T-cell (primary cell): ENCODE data around the gene ZNF664. TPM values are rescaled to one million over a fixed set of nuclear protein-coding genes. Genes with fewer than 3 reads are reported as not detected.

ENCODE experiments used
- ATAC-seq, 4 experiments: fragments of 200-7000 bp in 3 of 4; fragments of 150-1000 bp in 1 of 4; cut with Tn5 transposase; replicated peaks in 1 of 4; 1 replicate in 3 of 4; 2 replicates in 1 of 4; pipeline ENCODE4 v1.10.0; 2021; ENCODE audit warnings: moderate library complexity in 3 of 4, mild to moderate bottlenecking in 2 of 4, moderate number of reproducible peaks in 1 of 4
- CTCF ChIA-PET, 2 donors: fragments of 300-600 bp; sonication (Branson Sonifier 250); formaldehyde crosslinking; loops; one replicate each; lab custom pipeline; 2022; ENCODE audit warnings: antibody characterized with exemption in 2 of 2; lab: Charles Lee
- POLR2A ChIA-PET, 2 donors: fragments of 300-600 bp; sonication (Branson Sonifier 250); formaldehyde crosslinking; loops; one replicate each; lab custom pipeline; 2022; ENCODE audit warnings: antibody characterized with exemption in 2 of 2; lab: Charles Lee
- DNase-seq, 35 experiments: peaks; one replicate each; pipeline versions ENCODE4 v3.0.0 to v3.0.0-alpha.2; 2013 to 2023
- H3K27ac ChIP-seq: one replicate; pipeline ENCODE4 v1.5.1; 2013; ENCODE audit warnings: low read length
- H3K27me3 ChIP-seq, 2 experiments: replicated peaks in 1 of 2; 1 replicate in 1 of 2; 2 replicates in 1 of 2; pipeline versions ENCODE4 v1.6.1 to v1.7.0; 2013; ENCODE audit warnings: low read length in 1 of 2, mixed read lengths in 1 of 2; ENCODE audit not compliant: control insufficient read depth in 2 of 2, insufficient read depth in 2 of 2; ENCODE audit errors: extremely low read depth in 1 of 2
- H3K36me3 ChIP-seq, 2 donors: 1 replicate in 1 of 2; 2 replicates in 1 of 2; pipeline versions ENCODE4 v1.6.1 to v1.7.0; 2013; ENCODE audit warnings: low read length in 1 of 2; ENCODE audit not compliant: control insufficient read depth in 2 of 2, insufficient read depth in 1 of 2; ENCODE audit errors: extremely low read depth in 1 of 2
- H3K4me1 ChIP-seq, 2 experiments: 1 replicate in 1 of 2; 2 replicates in 1 of 2; pipeline versions ENCODE4 v1.6.1 to v1.7.0; 2013; ENCODE audit warnings: low read length in 2 of 2, mixed read lengths in 1 of 2; ENCODE audit not compliant: insufficient read depth in 2 of 2, control insufficient read depth in 1 of 2; ENCODE audit errors: extremely low read depth in 1 of 2
- H3K4me3 ChIP-seq, 2 donors: 1 replicate in 1 of 2; 2 replicates in 1 of 2; pipeline versions ENCODE4 v1.5.1 to v1.7.0; 2013; ENCODE audit warnings: mild to moderate bottlenecking in 2 of 2, low read length in 1 of 2, moderate library complexity in 1 of 2; ENCODE audit not compliant: control insufficient read depth in 1 of 2; ENCODE audit errors: extremely low read depth in 1 of 2
- H3K9me3 ChIP-seq: 2 replicates; pipeline ENCODE4 v1.7.0; 2013
- H3K27ac Mint-ChIP-seq, 2 donors: one replicate each; pipeline ENCODE4 v1.8.0; 2020 to 2021; ENCODE audit warnings: mild to moderate bottlenecking in 2 of 2, mixed read lengths in 2 of 2
- H3K27me3 Mint-ChIP-seq, 2 donors: one replicate each; pipeline ENCODE4 v1.8.0; 2021 to 2022; ENCODE audit warnings: mixed read lengths in 2 of 2
- H3K36me3 Mint-ChIP-seq: one replicate; pipeline ENCODE4 v1.8.0; 2021; ENCODE audit warnings: mixed read lengths
- H3K4me1 Mint-ChIP-seq, 3 donors: one replicate each; pipeline ENCODE4 v1.8.0; 2020 to 2022; ENCODE audit warnings: mixed read lengths in 3 of 3, mild to moderate bottlenecking in 1 of 3
- H3K4me3 Mint-ChIP-seq, 3 donors: one replicate each; pipeline ENCODE4 v1.8.0; 2020 to 2022; ENCODE audit warnings: mild to moderate bottlenecking in 3 of 3, mixed read lengths in 3 of 3, moderate library complexity in 3 of 3
- H3K9me3 Mint-ChIP-seq, 3 donors: one replicate each; pipeline ENCODE4 v1.8.0; 2020 to 2022; ENCODE audit warnings: mixed read lengths in 3 of 3
- WGBS: methylation state at CpG from one replicate; pipeline ENCODE4 v1.1.5; 2013; ENCODE audit warnings: missing lambda C conversion rate; ENCODE audit not compliant: insufficient coverage; 5-methylcytosine and 5-hydroxymethylcytosine counted together
- total RNA-seq, 35 experiments: library from RNA in 6 of 35; stranded (reverse) in 6 of 35; fragments of 120-200 nt in 1 of 35; gene quantifications; one replicate each; pipeline versions ENCODE4 v1.2.1 to v1.2.4 and lab custom pipeline; 2013 to 2026

Gene ZNF664
- total RNA-seq, 5 donors from 2014 or later (not counting 1 experiment from before 2014, with no cell fraction given) = 30.6 to 58.2 (median 56.1) TPM

DNA sequence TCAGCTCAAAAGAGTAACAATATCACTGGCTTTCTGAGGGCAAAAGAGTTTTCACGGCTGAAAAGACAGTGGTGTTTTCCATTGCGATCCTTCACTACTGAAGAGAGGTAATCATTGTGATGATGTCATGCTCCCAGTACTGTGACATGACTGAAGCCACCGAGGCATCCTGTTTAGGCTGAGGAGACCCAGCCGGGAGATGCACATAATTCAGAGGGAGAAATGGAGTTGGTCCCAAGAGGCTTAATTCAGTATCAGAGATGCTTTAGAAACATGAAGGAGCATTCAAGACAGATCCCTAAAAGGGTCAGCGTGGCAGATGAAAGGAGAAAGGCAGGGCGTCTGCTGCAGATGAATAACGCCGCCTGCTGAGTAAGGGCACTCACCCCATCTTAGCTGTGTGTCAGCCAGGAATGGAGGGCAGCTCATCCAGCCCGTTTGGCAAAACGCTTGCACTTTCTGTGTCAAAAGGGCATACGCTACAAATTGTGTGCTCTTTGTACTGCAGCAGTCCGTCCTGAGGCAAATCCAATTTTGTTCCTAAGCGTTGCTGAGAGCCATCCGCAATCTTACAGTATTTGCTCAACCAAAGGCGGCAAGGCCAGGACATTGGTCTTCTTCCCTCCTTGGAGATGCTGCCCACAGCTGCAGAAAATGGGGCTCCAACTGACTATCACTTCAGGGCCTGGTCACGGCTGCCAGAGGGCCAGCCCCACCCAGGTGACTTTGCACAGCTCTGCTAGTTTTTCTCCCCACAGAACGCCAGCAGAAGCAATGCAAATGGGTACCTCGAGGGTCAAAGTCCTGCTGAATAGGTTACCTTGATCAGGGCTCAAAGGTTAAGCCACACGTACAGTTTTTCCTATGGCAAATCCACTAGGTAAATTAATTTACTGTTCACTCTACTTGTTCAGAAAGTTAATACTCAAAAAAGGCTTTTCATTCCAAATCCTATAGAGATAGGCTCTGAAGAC, 23.9 kb upstream of the ZNF664 start:
- POLR2A ChIA-PET = no interaction called here
- no peak for DNase-seq
- ATAC-seq = no peak
- peaks cover 20% of the 10 kb centered on the region for H3K36me3 Mint-ChIP-seq
- Histone ChIP-seq H3K9me3 (no peaks in the 10 kb centered on the region), H3K36me3 (peaks cover 5 to 25% of the 10 kb centered on the region in 2 donors), H3K27ac (no peak overlapping the region), H3K27me3 (no peaks in the 10 kb centered on the region), H3K4me3 (no peak overlapping the region), H3K4me1 (no peaks in the 10 kb centered on the region)
- no peak overlapping the region for H3K4me3 Mint-ChIP-seq
- H3K9me3 Mint-ChIP-seq = no peaks in the 10 kb centered on the region
- H3K4me1 Mint-ChIP-seq = peaks cover 3 to 8% (median 5%) of the 10 kb centered on the region in 3 donors
- WGBS = 88% methylated on average over 18 of the region's 19 CpGs
- no peaks in the 10 kb centered on the region for H3K27me3 Mint-ChIP-seq
- no peak overlapping the region for H3K27ac Mint-ChIP-seq
- CTCF ChIA-PET = no interaction called here

GRCh38 chr12:123949770-123950165, 23.2 kb upstream of the ZNF664 start:
- H3K27ac Mint-ChIP-seq = no peak overlapping the region
- Histone ChIP-seq H3K27ac (no peak overlapping the region), H3K36me3 (peaks cover 0 to 18% of the 10 kb centered on the region in 2 donors), H3K4me1 (no peaks in the 10 kb centered on the region), H3K27me3 (no peaks in the 10 kb centered on the region), H3K9me3 (no peaks in the 10 kb centered on the region), H3K4me3 (no peak overlapping the region)
- H3K4me1 Mint-ChIP-seq = peaks cover 0 to 8% (median 5%) of the 10 kb centered on the region in 3 donors
- ChIA-PET CTCF (no interaction called here), POLR2A (no interaction called here)
- H3K36me3 Mint-ChIP-seq = peaks cover 15% of the 10 kb centered on the region
- no peaks in the 10 kb centered on the region for H3K9me3 Mint-ChIP-seq
- DNase-seq (no peak), ATAC-seq (no peak)
- WGBS = 98% methylated on average over 13 of the region's 15 CpGs
- H3K27me3 Mint-ChIP-seq = no peaks in the 10 kb centered on the region
- no peak overlapping the region for H3K4me3 Mint-ChIP-seq

DNA sequence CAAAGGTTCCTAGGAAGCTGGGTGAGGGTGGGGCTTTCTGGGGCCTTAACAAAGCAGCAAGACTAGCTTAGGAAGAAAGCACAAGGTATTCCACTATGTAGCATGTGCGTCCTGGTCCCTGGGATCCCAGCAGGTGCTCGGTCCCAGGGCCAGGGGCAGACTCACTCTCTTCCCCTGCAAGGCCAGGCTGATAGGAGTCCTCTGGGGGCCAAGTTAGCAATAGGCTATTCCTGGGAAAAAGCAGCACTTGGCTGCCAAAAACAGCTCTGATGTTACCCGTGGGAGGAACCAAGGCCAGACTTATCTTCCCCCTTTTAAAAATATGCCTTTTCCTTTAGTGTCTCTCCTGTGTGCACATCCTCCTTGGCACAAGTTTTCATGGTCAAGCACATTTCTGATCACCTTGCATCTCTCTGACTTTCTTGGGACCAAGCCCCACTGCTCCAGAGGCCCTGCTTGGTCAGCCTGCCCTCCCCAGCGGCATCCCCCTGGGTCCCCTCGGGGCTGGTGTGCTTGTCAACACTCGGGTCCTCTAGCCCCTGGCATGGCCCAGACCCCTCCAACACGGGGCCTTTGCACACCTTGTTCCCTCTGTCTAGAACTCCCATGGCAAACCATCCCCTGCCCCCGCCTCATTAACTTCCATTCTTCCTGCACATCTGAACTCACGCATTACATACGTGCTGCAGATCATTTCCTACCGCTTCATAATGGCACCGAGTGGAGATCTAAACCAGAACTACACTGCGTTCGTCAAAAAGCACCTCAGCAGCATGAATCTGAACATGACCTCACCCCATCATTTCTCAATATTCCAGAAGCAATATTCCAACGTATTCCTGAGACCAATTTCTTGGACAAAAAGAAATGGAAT, 22.3 kb upstream of the ZNF664 start:
- Mint-ChIP-seq H3K27ac (no peak overlapping the region), H3K4me3 (no peak overlapping the region), H3K36me3 (peaks cover 14% of the 10 kb centered on the region), H3K27me3 (no peaks in the 10 kb centered on the region), H3K9me3 (no peaks in the 10 kb centered on the region), H3K4me1 (peaks cover 0 to 8% (median 5%) of the 10 kb centered on the region in 3 donors)
- H3K9me3 ChIP-seq = no peaks in the 10 kb centered on the region
- H3K4me1 ChIP-seq = no peaks in the 10 kb centered on the region
- CTCF ChIA-PET = no interaction called here
- POLR2A ChIA-PET = interaction anchor here in 1 of 2 donors (0.6 kb wide), 1 partner anchor 26 kb away, joined by 3 read pairs; no protein-coding TSS in a partner anchor
- H3K27me3 ChIP-seq = no peaks in the 10 kb centered on the region
- H3K4me3 ChIP-seq = no peak overlapping the region
- no peak for DNase-seq
- peaks cover 0 to 10% of the 10 kb centered on the region in 2 donors for H3K36me3 ChIP-seq
- no peak for ATAC-seq
- WGBS = 91% methylated on average over 13 of the region's 15 CpGs
- no peak overlapping the region for H3K27ac ChIP-seq

GRCh38 chr12:123951467-123951866, 21.5 kb upstream of the ZNF664 start:
- POLR2A ChIA-PET = interaction anchor here in 1 of 2 donors (0.6 kb wide), 1 partner anchor 26 kb away, joined by 3 read pairs; no protein-coding TSS in a partner anchor

GRCh38 chr12:123952037-123952436, 21.0 kb upstream of the ZNF664 start:
- no peaks in the 10 kb centered on the region for H3K9me3 Mint-ChIP-seq
- POLR2A ChIA-PET = no interaction called here
- CTCF ChIA-PET = no interaction called here

More at GRCh38 chr12:123951467-123951866, 21.5 kb upstream of the ZNF664 start:
- H3K4me3 Mint-ChIP-seq = no peak overlapping the region
- CTCF ChIA-PET = no interaction called here
- no peak overlapping the region for H3K27ac Mint-ChIP-seq
- H3K4me1 ChIP-seq = no peaks in the 10 kb centered on the region
- 90% methylated on average over 2 of the region's 4 CpGs for WGBS
- H3K9me3 Mint-ChIP-seq = no peaks in the 10 kb centered on the region
- H3K4me1 Mint-ChIP-seq = peaks cover 0 to 8% (median 0%) of the 10 kb centered on the region in 3 donors
- peaks cover 8% of the 10 kb centered on the region for H3K36me3 Mint-ChIP-seq
- DNase-seq = no peak
- H3K27ac ChIP-seq = no peak overlapping the region
- no peak overlapping the region for H3K4me3 ChIP-seq
- peaks cover 0 to 9% of the 10 kb centered on the region in 2 donors for H3K36me3 ChIP-seq
- H3K9me3 ChIP-seq = no peaks in the 10 kb centered on the region
- no peak for ATAC-seq
- H3K27me3 ChIP-seq = no peaks in the 10 kb centered on the region
- H3K27me3 Mint-ChIP-seq = no peaks in the 10 kb centered on the region

More at GRCh38 chr12:123952037-123952436, 21.0 kb upstream of the ZNF664 start:
- no peak overlapping the region for H3K27ac Mint-ChIP-seq
- H3K27me3 Mint-ChIP-seq = no peaks in the 10 kb centered on the region
- no peak for DNase-seq
- Histone ChIP-seq H3K27me3 (no peaks in the 10 kb centered on the region), H3K36me3 (peaks cover 0 to 9% of the 10 kb centered on the region in 2 donors), H3K4me1 (no peaks in the 10 kb centered on the region), H3K9me3 (no peaks in the 10 kb centered on the region), H3K4me3 (no peak overlapping the region), H3K27ac (no peak overlapping the region)
- no CpG with 5 or more reads among the region's 2 CpGs for WGBS
- peaks cover 0 to 8% (median 0%) of the 10 kb centered on the region in 3 donors for H3K4me1 Mint-ChIP-seq
- H3K4me3 Mint-ChIP-seq = no peak overlapping the region
- no peak for ATAC-seq
- H3K36me3 Mint-ChIP-seq = peaks cover 8% of the 10 kb centered on the region
